ENCODE results near the gene RICTOR.

Gene RICTOR

DNA sequence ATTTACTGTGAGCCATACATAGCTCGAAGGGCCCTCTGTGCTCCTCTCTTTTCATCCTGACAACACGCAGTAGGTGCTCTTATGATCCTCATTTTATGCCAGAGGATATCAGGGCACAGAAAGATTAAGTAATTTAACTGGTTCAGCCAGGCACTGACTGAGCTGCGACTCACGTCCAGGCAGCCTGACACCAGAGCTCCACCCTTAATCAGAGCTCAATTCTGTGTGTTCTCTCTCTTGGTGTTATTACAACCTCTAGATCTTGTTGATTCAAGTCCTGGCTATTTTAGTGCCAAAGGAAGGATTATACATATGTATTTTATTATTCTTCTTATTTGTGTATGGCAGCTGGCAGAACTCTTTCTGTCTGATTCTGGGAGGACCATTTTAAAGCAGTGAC is 168.7 kb downstream of the RICTOR start:
- TF ChIP-seq, protein P1, sequence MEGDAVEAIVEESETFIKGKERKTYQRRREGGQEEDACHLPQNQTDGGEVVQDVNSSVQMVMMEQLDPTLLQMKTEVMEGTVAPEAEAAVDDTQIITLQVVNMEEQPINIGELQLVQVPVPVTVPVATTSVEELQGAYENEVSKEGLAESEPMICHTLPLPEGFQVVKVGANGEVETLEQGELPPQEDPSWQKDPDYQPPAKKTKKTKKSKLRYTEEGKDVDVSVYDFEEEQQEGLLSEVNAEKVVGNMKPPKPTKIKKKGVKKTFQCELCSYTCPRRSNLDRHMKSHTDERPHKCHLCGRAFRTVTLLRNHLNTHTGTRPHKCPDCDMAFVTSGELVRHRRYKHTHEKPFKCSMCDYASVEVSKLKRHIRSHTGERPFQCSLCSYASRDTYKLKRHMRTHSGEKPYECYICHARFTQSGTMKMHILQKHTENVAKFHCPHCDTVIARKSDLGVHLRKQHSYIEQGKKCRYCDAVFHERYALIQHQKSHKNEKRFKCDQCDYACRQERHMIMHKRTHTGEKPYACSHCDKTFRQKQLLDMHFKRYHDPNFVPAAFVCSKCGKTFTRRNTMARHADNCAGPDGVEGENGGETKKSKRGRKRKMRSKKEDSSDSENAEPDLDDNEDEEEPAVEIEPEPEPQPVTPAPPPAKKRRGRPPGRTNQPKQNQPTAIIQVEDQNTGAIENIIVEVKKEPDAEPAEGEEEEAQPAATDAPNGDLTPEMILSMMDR (IDR thresholded peaks at IDR 0.05; ENCODE audit: low read depth, low read length, missing control alignments): no peak
- no peak for DNase-seq (ENCODE audit: low read depth)
- no peak overlapping the region for H3K4me3 ChIP-seq (ENCODE audit: low read depth, low read length)

DNA sequence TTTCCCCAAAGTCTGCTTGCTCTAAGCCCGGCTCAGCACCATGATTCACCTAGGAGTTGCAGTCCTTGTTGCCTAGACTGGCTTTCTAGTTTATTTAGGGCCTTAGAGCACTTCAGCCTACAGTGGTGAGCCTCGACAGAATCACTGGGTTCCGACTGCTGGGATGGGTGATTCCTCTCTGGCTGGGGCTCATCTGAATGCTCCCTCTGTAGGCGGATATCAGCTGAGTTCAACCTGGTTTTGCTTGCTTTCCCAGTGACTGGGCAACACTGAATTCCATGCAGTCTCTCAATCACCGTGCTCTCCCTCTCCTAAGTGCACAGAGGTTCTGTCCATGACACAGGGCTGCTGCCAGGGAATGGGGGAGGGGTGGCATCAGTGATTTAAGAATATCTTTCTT is 174.3 kb downstream of the RICTOR start:
- TF ChIP-seq, protein P1 (IDR thresholded peaks at IDR 0.05; ENCODE audit: low read depth, low read length, missing control alignments): no peak
- H3K4me3 ChIP-seq (ENCODE audit: low read depth, low read length): no peak overlapping the region
- no peak for DNase-seq (ENCODE audit: low read depth)

DNA sequence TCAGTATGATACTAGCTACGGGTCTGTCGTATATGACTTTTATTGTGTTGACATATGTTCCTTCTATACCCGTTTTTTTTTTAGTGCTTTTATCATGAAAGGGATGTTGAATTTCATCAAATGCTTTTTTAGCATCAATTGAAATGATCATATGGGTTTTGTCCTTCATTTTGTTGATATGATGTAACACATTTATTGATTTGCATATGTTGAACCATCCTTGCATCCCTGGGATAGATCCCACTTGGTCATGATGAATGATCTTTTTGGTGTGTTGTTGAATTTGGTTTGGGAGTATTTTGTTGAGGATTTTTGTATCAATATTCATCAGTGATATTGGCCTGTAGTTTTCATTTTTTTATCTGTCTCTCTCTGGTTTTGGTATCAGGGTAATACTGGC is 177.4 kb downstream of the RICTOR start:
- no peak overlapping the region for H3K4me3 ChIP-seq (ENCODE audit: low read depth, low read length)
- no peak for DNase-seq (ENCODE audit: low read depth)
- TF ChIP-seq, protein P1 (IDR thresholded peaks at IDR 0.05; ENCODE audit: low read depth, low read length, missing control alignments): no peak

DNA sequence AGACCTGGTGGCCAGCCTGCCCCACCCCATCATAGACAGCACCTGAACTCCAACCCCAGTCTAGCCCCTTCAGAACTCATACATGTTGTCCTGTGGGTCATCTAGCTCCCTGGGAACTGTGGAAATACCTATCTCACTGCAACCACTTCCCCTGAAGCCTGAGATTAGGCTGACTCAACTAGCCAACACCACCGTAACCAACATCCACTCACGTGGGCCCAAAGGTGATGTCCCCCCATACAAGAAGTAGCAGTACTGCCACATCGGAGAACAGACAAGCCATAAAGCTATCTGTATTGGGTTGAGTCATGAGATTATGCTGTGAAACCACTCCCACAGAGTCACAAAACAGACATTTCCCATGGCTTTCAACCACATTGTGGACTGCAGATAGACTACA is 181.8 kb downstream of the RICTOR start:
- H3K4me3 ChIP-seq (ENCODE audit: low read depth, low read length): no peak overlapping the region
- no peak for DNase-seq (ENCODE audit: low read depth)
- TF ChIP-seq, protein P1 (IDR thresholded peaks at IDR 0.05; ENCODE audit: low read depth, low read length, missing control alignments): no peak

DNA sequence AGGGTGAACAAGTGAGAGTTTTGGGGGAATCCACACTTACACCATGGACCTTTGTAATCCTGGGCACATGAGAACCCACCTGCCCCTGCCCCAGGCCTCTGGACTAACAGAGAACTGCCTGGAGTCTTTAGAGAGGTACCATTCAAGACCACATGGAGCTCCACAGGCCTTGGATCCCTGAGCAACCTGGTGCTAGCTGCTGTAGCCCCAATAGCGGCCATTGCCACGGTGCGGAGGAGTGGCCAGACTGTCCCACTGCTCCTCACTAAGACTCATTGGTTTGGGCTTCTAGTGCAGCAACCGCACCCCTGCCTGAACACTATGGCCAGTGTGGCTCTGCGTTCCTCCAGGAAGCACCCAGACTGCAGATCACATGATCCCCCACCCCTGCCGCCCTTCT is 182.6 kb downstream of the RICTOR start:
- H3K4me3 ChIP-seq (ENCODE audit: low read depth, low read length): no peak overlapping the region
- TF ChIP-seq, protein P1 (IDR thresholded peaks at IDR 0.05; ENCODE audit: low read depth, low read length, missing control alignments): no peak
- no peak for DNase-seq (ENCODE audit: low read depth)

DNA sequence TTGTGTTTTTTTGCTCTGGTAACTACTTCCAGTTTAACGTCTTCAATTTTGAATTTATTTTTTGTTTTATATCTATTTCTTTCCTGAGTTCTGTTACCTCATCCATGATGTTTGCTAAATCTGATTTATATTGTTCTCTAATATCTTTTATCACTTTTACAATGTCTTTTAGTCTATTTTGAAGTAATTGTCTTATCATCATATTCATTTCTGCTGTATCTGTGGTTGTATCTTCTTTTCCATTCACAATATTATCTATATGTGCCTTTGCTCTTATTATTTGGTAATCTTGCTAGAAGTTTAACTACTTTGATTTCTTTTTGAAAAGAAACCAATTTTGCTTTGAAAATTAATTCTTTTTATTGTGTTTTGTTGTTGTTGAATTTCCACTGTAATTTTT is 184.8 kb downstream of the RICTOR start:
- TF ChIP-seq, protein P1 (IDR thresholded peaks at IDR 0.05; ENCODE audit: low read depth, low read length, missing control alignments): no peak
- H3K4me3 ChIP-seq (ENCODE audit: low read depth, low read length): no peak overlapping the region
- DNase-seq (ENCODE audit: low read depth): no peak

DNA sequence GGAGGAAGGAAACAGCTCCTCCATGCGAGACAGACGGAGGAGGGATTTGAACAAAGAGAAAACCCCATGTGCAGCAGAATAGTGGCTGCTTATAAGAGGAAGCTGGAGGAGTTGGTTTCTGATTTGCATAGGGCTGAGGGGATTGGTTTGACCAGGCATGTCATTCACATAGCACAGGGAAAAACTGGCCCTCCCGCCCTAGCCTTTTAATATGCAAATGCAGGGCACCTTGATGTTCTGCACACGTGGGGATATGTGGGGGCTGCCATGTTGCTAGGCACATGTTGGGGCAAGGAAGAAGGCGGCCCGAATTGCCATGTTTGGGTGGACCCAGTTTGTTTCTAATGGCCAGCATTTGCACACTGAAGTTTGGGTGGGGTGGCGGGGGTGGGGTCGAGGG is 186.2 kb downstream of the RICTOR start:
- TF ChIP-seq, protein P1 (IDR thresholded peaks at IDR 0.05; ENCODE audit: low read depth, low read length, missing control alignments): no peak
- no peak for DNase-seq (ENCODE audit: low read depth)
- no peak overlapping the region for H3K4me3 ChIP-seq (ENCODE audit: low read depth, low read length)
